ENCODE measurements around the gene MCF2L2.
"Not testable (repeated sequence)": the region's sequence is repeated elsewhere in the genome, so short reads cannot be mapped to it uniquely, and the experiment has no call there.

- not testable (repeated sequence) for TF ChIP-seq POLR2A (IDR thresholded peaks at IDR 0.05)
- TF ChIP-seq, protein P1, sequence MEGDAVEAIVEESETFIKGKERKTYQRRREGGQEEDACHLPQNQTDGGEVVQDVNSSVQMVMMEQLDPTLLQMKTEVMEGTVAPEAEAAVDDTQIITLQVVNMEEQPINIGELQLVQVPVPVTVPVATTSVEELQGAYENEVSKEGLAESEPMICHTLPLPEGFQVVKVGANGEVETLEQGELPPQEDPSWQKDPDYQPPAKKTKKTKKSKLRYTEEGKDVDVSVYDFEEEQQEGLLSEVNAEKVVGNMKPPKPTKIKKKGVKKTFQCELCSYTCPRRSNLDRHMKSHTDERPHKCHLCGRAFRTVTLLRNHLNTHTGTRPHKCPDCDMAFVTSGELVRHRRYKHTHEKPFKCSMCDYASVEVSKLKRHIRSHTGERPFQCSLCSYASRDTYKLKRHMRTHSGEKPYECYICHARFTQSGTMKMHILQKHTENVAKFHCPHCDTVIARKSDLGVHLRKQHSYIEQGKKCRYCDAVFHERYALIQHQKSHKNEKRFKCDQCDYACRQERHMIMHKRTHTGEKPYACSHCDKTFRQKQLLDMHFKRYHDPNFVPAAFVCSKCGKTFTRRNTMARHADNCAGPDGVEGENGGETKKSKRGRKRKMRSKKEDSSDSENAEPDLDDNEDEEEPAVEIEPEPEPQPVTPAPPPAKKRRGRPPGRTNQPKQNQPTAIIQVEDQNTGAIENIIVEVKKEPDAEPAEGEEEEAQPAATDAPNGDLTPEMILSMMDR (IDR thresholded peaks at IDR 0.05), result not testable (repeated sequence)
Observed at GRCh38 chr3:183371600-183371968, 56.8 kb downstream of the MCF2L2 start.

Measured in uterus (tissue), 2 donors.